ENCODE data around the gene PPP6R2.

PPP6R2 gene

DNA sequence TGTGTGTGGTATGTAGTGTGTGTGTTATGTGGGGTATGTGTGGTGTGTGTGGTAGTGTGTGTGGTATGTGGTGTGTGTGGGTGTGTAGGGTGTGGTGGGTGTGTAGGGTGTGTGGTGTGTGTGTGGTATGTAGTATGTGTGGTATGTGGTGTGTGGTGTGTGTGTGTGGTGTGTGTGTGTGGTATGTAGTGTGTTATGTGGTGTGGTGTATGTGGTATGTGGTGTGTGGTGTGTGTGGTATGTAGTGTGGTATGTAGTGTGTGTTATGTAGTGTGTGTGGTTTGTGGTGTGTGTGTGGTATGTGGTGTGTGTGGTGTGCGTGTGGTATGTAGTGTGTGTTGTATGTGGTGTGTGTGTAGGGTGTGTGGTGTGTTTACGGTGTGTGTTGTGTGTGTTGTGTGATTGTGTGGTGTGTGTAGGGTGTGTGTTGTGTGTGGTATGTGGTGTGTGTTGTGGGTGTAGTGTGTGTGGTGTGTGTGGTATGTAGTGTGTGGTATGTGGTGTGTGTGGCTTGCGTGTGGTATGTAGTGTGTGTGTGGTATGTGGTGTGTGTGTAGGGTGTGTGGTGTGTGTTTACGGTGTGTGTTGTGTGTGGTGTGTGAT is 4.2 kb upstream of the PPP6R2 start:
- no peak for DNase-seq (ENCODE audit: low spot score)
- TF ChIP-seq, protein P1, sequence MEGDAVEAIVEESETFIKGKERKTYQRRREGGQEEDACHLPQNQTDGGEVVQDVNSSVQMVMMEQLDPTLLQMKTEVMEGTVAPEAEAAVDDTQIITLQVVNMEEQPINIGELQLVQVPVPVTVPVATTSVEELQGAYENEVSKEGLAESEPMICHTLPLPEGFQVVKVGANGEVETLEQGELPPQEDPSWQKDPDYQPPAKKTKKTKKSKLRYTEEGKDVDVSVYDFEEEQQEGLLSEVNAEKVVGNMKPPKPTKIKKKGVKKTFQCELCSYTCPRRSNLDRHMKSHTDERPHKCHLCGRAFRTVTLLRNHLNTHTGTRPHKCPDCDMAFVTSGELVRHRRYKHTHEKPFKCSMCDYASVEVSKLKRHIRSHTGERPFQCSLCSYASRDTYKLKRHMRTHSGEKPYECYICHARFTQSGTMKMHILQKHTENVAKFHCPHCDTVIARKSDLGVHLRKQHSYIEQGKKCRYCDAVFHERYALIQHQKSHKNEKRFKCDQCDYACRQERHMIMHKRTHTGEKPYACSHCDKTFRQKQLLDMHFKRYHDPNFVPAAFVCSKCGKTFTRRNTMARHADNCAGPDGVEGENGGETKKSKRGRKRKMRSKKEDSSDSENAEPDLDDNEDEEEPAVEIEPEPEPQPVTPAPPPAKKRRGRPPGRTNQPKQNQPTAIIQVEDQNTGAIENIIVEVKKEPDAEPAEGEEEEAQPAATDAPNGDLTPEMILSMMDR (IDR thresholded peaks at IDR 0.05; ENCODE audit: extremely low read depth, missing control alignments) = no peak

DNA sequence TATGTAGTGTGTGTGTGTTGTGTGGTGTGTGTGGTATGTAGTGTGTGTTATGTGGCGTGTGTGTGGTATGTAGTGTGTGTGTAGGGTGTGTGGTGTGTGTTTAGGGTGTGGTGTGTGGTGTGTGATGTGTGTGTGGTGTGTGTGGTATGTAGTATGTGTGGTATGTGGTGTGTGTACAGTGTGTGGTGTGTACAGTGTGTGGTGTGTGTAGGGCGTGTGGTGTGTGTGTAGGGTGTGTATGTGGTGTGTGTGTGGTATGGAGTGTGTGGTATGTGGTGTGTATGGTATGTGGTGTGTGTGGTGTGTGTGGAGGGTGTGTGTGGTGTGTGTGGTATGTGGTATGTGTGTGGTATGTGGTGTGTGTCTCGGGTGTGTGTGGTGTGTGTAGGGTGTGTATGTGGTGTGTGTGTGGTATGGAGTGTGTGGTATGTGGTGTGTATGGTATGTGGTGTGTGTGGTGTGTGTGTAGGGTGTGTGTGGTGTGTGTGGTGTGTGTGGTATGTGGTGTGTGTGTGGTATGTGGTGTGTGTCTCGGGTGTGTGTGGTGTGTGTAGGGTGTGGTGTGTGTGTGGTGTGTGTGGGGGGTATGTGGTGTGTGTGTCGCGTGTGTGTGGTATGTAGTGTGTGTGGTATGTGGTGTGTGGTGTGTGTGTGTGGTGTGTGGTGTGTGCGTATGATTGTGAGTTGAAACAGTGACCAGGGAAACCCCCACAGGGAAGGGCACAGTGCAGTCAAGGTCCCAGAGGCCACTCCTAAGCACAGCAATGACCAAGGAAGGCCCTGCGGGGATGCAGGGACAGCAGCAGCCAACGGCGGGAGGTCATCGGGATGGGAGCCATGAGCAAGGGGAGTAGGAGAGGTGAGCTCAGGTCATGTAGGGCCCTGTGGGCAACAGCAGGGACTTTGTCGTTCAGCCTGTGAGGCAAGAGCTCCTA is 2.9 kb upstream of the PPP6R2 start:
- TF ChIP-seq, protein P1 (IDR thresholded peaks at IDR 0.05; ENCODE audit: extremely low read depth, missing control alignments) = no peak
- DNase-seq (ENCODE audit: low spot score) = no peak

DNA sequence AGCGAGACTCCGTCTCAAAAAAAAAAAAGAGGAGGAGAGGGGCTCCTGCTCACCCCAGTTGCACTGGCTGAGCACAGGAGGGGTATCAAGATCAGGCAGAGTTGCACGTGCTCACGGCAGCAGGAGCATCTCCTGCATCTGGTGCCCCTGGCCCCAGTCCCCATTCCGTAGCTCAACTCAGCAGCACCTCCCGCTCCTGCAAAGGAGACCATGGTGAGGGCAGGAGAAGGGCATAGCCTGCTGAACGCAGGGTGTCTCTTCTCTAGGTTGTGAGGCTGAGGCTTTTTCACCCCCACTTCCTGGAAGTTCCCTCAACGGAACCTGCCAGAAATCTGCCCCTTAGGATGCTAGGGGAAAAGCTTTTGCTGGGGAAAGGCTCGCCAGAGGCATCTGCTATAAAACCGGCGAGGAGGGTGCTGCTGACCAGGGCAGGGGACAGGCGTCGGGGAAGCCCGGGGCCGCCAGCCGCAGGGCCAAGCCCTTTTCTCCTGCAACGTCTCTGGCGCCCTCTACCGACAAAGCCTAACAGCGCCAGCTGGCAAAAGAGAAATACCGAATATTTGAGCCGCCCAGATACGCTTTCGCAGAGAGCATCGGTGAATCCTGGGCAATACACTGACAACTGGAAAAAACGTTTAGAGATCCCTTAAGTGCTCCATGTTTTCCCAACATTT is 1.0 kb upstream of the PPP6R2 start:
- TF ChIP-seq, protein P1 (IDR thresholded peaks at IDR 0.05; ENCODE audit: extremely low read depth, missing control alignments) = peak; percentile 92
- DNase-seq (ENCODE audit: low spot score) = peak; percentile 85

DNA sequence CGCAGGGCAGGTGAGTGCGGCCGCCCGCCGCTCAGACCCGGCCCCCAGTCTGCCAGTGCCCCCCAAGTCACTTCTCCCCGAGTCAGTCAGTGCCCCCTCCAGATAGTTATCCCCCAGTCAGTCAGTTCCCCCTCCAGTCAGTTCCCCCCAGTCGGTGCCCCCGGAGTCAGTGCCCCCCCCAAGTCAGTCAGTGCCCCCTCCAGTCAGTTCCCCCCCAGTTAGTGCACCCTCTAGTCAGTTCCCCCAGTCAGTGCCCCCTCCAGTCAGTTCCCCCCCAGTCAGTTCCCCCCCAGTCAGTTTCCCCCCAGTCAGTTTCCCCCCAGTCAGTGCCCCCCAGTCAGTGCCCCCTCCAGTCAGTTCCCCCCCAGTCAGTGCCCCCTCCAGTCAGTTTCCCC is 411 bp downstream of the PPP6R2 start:
- TF ChIP-seq, protein P1 (IDR thresholded peaks at IDR 0.05; ENCODE audit: extremely low read depth, missing control alignments) = no peak
- no peak for DNase-seq (ENCODE audit: low spot score)

DNA sequence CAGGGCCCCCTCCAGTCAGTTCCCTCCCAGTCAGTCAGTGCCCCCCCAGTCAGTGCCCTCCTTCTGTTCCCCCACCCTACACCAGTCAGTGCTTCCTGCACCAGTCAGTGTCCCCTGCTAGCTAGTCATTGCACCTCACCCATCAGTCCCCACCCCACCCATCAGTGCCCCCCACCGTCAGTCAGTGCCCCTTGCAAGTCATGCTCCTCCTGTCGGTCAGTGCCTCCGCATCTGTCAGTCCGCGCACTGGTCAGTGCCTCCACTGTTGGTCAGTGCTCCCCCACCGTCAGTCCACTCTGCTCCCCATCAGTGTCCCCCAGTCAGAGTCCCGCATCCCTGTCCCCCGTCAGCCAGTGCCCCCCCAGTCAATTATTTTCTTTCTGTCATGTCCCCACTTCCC is 3.3 kb downstream of the PPP6R2 start:
- TF ChIP-seq, protein P1 (IDR thresholded peaks at IDR 0.05; ENCODE audit: extremely low read depth, missing control alignments) = no peak
- DNase-seq (ENCODE audit: low spot score) = no peak

DNA sequence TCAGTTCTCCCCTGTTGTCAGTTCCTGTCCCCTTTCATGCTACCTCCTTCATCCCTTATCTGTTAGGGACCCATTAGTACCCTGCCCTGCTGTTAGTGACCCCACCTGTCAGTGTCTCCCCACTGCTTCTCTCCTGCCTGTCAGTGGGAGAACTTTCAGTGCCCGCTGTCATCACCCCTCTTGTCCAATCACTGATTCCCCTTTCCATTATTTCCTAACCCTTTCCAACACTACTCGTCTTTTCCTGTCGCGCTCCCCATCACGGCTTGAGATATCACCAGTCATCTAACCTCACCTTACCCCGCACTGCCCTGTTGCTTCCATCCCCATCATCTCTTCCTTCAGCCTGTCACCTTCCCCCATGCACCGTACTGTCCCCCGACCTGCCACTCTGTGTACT is 4.0 kb downstream of the PPP6R2 start:
- TF ChIP-seq, protein P1 (IDR thresholded peaks at IDR 0.05; ENCODE audit: extremely low read depth, missing control alignments) = no peak
- DNase-seq (ENCODE audit: low spot score) = no peak

DNA sequence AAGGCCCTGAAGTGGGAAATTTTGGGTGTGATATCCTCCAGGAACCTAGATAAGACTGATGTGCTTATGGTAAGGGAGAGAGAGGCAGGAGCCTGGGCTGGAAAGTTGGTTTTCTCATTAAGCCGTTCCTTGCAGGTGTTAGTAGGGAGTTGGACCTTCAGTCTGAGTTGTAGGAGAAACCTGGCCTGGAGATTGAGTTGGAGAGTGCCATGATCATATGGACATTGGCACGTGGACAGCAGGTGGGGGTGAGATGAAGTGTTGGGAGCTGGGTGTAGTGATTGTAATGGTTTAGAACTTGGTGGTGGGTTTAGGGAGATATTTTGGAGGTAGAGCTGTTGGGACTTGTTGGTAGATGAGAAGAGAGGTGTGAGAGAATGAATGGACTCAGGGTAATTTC is 4.9 kb downstream of the PPP6R2 start:
- no peak for DNase-seq (ENCODE audit: low spot score)
- TF ChIP-seq, protein P1 (IDR thresholded peaks at IDR 0.05; ENCODE audit: extremely low read depth, missing control alignments) = no peak
